Stimulated activated CD8-positive, alpha-beta memory T cell treated with anti-CD3 and anti-CD28 coated beads, Interleukin-7, amount 100 ng/mL, for 24 hours (primary cell): ENCODE data around the gene C6orf15.

ENCODE experiments used
- DNase-seq: peaks from one replicate; pipeline ENCODE4 v3.0.0-alpha.2; 2020; ENCODE audit warnings: low read depth

Gene C6orf15

GRCh38 chr6:31107052-31107451, 5.3 kb downstream of the C6orf15 start:
- DNase-seq: no peak

- DNase-seq: no peak
These were observed 9.2 kb downstream of the C6orf15 start for GRCh38 chr6:31103136-31103535.

GRCh38 chr6:31098449-31098938, 13.9 kb downstream of the C6orf15 start:
- no peak for DNase-seq

GRCh38 chr6:31096656-31097055, 15.7 kb downstream of the C6orf15 start:
- DNase-seq: no peak

- no peak for DNase-seq
These were observed 16.2 kb downstream of the C6orf15 start for GRCh38 chr6:31096215-31096614.

- DNase-seq: peak; percentile 4
These were observed 17.9 kb downstream of the C6orf15 start for GRCh38 chr6:31094389-31094881.

- no peak for DNase-seq
These were observed 19.4 kb downstream of the C6orf15 start for GRCh38 chr6:31092769-31093505.

- DNase-seq: no peak
These were observed 20.1 kb downstream of the C6orf15 start for GRCh38 chr6:31092238-31092637.

GRCh38 chr6:31091680-31092079, 20.7 kb downstream of the C6orf15 start:
- no peak for DNase-seq

- no peak for DNase-seq
These were observed 21.4 kb downstream of the C6orf15 start for GRCh38 chr6:31090973-31091364.

GRCh38 chr6:31090275-31090972, 22.0 kb downstream of the C6orf15 start:
- DNase-seq: no peak

- DNase-seq: peak; percentile 85
These were observed 24.8 kb downstream of the C6orf15 start for GRCh38 chr6:31087494-31088089.

GRCh38 chr6:31086788-31087440, 25.5 kb downstream of the C6orf15 start:
- DNase-seq: no peak

GRCh38 chr6:31083742-31084354, 28.5 kb downstream of the C6orf15 start:
- peak; percentile 20 for DNase-seq

GRCh38 chr6:31081872-31082271, 30.5 kb downstream of the C6orf15 start:
- DNase-seq: no peak

- peak; percentile 43 for DNase-seq
These were observed 32.6 kb downstream of the C6orf15 start for GRCh38 chr6:31079656-31080261.

GRCh38 chr6:31076611-31077010, 35.8 kb downstream of the C6orf15 start:
- no peak for DNase-seq

GRCh38 chr6:31075528-31075927, 36.8 kb downstream of the C6orf15 start:
- DNase-seq: no peak

GRCh38 chr6:31074401-31074800, 38.0 kb downstream of the C6orf15 start:
- DNase-seq: no peak

GRCh38 chr6:31070711-31071197, 41.6 kb downstream of the C6orf15 start:
- DNase-seq: no peak

- DNase-seq: peak; percentile 43
These were observed 43.6 kb downstream of the C6orf15 start for GRCh38 chr6:31068669-31069340.
